MM.1S (cell line): ENCODE results near the gene SDHAF1.
A peak's percentile ranks its signal among the peaks of the same experiment; 100 is the strongest.

ENCODE experiments used
- DNase-seq: peaks from one replicate; pipeline ENCODE4 v3.0.0-alpha.2; 2015
- H2AFZ ChIP-seq: fragments of 300-600 bp; sonication (generic); 2 replicates; pipeline ENCODE4 v1.6.0; 2016; ENCODE audit warnings: antibody characterized with exemption, low read length
- H3F3A ChIP-seq: fragments of 300-600 bp; sonication (generic); 2 replicates; pipeline ENCODE4 v1.6.1; 2016; ENCODE audit warnings: mild to moderate bottlenecking, antibody characterized with exemption, low read length, moderate library complexity, mixed read lengths; ENCODE audit not compliant: insufficient read depth
- H3K27ac ChIP-seq: fragments of 300-600 bp; sonication (generic); 2 replicates; pipeline ENCODE4 v1.5.1; 2016; ENCODE audit warnings: mild to moderate bottlenecking, low read length
- H3K27me3 ChIP-seq: fragments of 300-600 bp; sonication (generic); replicated peaks from 2 replicates; pipeline ENCODE4 v1.6.0; 2016; ENCODE audit warnings: low read length; ENCODE audit not compliant: insufficient read depth
- H3K36me3 ChIP-seq: fragments of 300-600 bp; sonication (generic); replicated peaks from 2 replicates; pipeline ENCODE4 v1.6.1; 2016; ENCODE audit warnings: mild to moderate bottlenecking, low read length, mixed read lengths; ENCODE audit not compliant: insufficient read depth
- H3K4me1 ChIP-seq: fragments of 300-600 bp; sonication (generic); 2 replicates; pipeline ENCODE4 v1.6.1; 2016; ENCODE audit warnings: low read length, mixed read lengths
- H3K4me2 ChIP-seq: fragments of 300-600 bp; sonication (generic); 2 replicates; pipeline ENCODE4 v1.6.0; 2016; ENCODE audit warnings: low read depth, low read length
- H3K4me3 ChIP-seq: fragments of 300-600 bp; sonication (generic); 2 replicates; pipeline ENCODE4 v1.5.1; 2016; ENCODE audit warnings: low read length, mixed read lengths
- H3K79me2 ChIP-seq: fragments of 300-600 bp; sonication (generic); 2 replicates; pipeline ENCODE4 v1.6.1; 2016; ENCODE audit warnings: mixed run types, low read length, mixed read lengths
- H3K9ac ChIP-seq: fragments of 300-600 bp; sonication (generic); 2 replicates; pipeline ENCODE4 v1.6.1; 2016; ENCODE audit warnings: low read length, mixed read lengths
- H3K9me2 ChIP-seq: fragments of 300-600 bp; sonication (generic); replicated peaks from 2 replicates; pipeline ENCODE4 v1.6.1; 2016; ENCODE audit warnings: mild to moderate bottlenecking, low read length, mixed read lengths; ENCODE audit not compliant: insufficient read depth
- H3K9me3 ChIP-seq: fragments of 300-600 bp; sonication (generic); replicated peaks from 2 replicates; pipeline ENCODE4 v1.6.1; 2016; ENCODE audit warnings: mild to moderate bottlenecking, low read length, mixed read lengths; ENCODE audit not compliant: insufficient read depth
- H4K20me1 ChIP-seq: fragments of 300-600 bp; sonication (generic); 2 replicates; pipeline ENCODE4 v1.6.1; 2016; ENCODE audit warnings: mild to moderate bottlenecking, low read length, moderate library complexity, mixed read lengths; ENCODE audit not compliant: insufficient read depth
- EZH2 ChIP-seq: fragments of 300-600 bp; sonication (generic); optimal IDR thresholded peaks from 2 replicates; pipeline ENCODE3; 2017; ENCODE audit warnings: low read depth, mild to moderate bottlenecking, antibody characterized with exemption, low read length, mixed read lengths
- EZH2phosphoT487 ChIP-seq: fragments of 300-600 bp; sonication (generic); IDR thresholded peaks from 2 replicates; pipeline ENCODE4 v1.6.1; 2018; ENCODE audit warnings: antibody characterized with exemption, low read length
- TF ChIP-seq, protein P1 (sequence below): fragments of 300-600 bp; sonication (generic); IDR thresholded peaks from 2 replicates; pipeline ENCODE4 v1.5.1; 2016; ENCODE audit warnings: antibody characterized with exemption, low read length, mixed read lengths

The SDHAF1 gene

DNA sequence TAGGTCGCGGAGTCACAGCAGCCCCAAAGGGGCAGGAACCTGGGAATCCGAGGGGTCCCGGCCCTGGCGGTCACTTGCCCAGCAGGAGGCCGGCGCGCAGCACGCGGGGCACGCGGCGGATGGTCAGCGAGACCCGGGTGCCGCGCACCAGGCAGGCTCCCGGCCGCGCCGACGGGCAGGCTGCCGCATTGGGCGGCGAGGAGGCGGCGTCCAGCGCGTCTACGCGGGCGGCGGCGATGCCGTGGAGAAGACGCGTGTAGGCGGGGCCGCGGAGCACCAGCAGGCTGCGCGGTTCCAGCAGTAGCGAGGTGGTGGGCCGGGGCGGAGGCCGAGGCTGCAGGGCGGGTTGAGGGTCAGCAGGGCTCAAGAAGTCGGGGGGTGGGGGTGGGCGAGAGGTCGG lies 14.2 kb downstream of the SDHAF1 start:
- no peak overlapping the region for H3K27ac ChIP-seq
- no peak overlapping the region for H2AFZ ChIP-seq
- H3K9ac ChIP-seq, result no peak overlapping the region
- H3K4me2 ChIP-seq, result peak overlapping the region; percentile 29; the same call in 1 of the 2 replicates
- no peaks in the 10 kb centered on the region for H3K36me3 ChIP-seq
- peaks cover 9% of the 10 kb centered on the region for H3K79me2 ChIP-seq
- TF ChIP-seq EZH2, result no peak
- TF ChIP-seq EZH2phosphoT487, result no peak
- TF ChIP-seq, protein P1, sequence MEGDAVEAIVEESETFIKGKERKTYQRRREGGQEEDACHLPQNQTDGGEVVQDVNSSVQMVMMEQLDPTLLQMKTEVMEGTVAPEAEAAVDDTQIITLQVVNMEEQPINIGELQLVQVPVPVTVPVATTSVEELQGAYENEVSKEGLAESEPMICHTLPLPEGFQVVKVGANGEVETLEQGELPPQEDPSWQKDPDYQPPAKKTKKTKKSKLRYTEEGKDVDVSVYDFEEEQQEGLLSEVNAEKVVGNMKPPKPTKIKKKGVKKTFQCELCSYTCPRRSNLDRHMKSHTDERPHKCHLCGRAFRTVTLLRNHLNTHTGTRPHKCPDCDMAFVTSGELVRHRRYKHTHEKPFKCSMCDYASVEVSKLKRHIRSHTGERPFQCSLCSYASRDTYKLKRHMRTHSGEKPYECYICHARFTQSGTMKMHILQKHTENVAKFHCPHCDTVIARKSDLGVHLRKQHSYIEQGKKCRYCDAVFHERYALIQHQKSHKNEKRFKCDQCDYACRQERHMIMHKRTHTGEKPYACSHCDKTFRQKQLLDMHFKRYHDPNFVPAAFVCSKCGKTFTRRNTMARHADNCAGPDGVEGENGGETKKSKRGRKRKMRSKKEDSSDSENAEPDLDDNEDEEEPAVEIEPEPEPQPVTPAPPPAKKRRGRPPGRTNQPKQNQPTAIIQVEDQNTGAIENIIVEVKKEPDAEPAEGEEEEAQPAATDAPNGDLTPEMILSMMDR, result no peak
- no peaks in the 10 kb centered on the region for H3K9me2 ChIP-seq
- H3F3A ChIP-seq, result no peaks in the 10 kb centered on the region
- H4K20me1 ChIP-seq, result no peaks in the 10 kb centered on the region
- H3K4me1 ChIP-seq, result no peaks in the 10 kb centered on the region
- DNase-seq, result peak; percentile 31
- no peaks in the 10 kb centered on the region for H3K9me3 ChIP-seq
- no peak overlapping the region for H3K4me3 ChIP-seq
- no peaks in the 10 kb centered on the region for H3K27me3 ChIP-seq

DNA sequence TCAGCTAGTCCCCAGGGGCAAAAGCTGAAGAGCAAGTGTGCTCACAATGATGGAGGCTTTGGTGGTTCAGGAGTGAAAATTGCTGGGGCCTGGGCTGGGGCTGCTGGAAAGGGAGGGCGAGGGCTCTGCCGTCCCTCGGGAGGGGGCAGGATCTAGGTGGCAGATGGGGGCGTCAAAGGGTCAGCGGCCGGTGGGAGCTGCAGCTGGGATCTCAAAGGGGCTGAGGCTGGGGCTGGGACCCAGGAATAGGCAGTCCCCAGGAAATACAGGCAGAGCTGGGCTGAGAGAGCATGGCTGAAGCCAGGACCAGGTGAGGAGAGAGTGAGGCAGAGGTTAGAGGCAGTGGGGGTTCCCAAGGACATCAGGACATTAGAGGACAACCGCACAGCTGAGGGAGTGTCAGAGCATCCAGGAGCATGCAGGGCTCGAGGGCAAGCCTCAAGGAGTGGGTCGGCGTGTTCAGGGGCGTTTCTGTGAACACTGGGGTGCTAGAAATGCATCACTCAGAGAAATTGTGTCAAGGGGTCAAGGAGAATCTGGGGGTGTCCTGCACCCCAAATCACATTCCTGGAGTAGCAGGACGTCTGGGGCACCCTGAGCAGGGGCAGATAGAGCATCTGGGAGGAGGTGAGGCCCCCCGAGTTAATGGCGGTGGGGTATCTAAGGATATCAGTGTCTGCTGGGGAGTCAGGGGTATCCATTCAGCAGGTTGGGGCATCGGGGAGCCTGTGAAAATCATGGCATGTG lies 14.8 kb downstream of the SDHAF1 start:
- H3F3A ChIP-seq, result no peaks in the 10 kb centered on the region
- TF ChIP-seq EZH2, result no peak
- TF ChIP-seq EZH2phosphoT487, result no peak
- TF ChIP-seq, protein P1, result no peak
- no peak overlapping the region for H3K27ac ChIP-seq
- H3K27me3 ChIP-seq, result no peaks in the 10 kb centered on the region
- H4K20me1 ChIP-seq, result no peaks in the 10 kb centered on the region
- no peak overlapping the region for H2AFZ ChIP-seq
- no peak overlapping the region for H3K9ac ChIP-seq
- H3K79me2 ChIP-seq, result peaks cover 12% of the 10 kb centered on the region
- DNase-seq, result no peak
- peaks cover 1% of the 10 kb centered on the region for H3K4me1 ChIP-seq
- no peaks in the 10 kb centered on the region for H3K36me3 ChIP-seq
- no peaks in the 10 kb centered on the region for H3K9me3 ChIP-seq
- no peak overlapping the region for H3K4me3 ChIP-seq
- peak overlapping the region; percentile 29; the same call in 1 of the 2 replicates for H3K4me2 ChIP-seq
- H3K9me2 ChIP-seq, result no peaks in the 10 kb centered on the region

GRCh38 chr19:36010402-36010801 lies 15.4 kb downstream of the SDHAF1 start:
- H3K27me3 ChIP-seq, result no peaks in the 10 kb centered on the region
- TF ChIP-seq, protein P1, result no peak
- TF ChIP-seq EZH2 (no peak), EZH2phosphoT487 (no peak)
- H3K9ac ChIP-seq, result no peak overlapping the region
- no peak overlapping the region for H3K27ac ChIP-seq
- H3K4me3 ChIP-seq, result no peak overlapping the region
- no peak overlapping the region for H3K4me2 ChIP-seq
- no peaks in the 10 kb centered on the region for H4K20me1 ChIP-seq
- H3K4me1 ChIP-seq, result peaks cover 5% of the 10 kb centered on the region
- no peaks in the 10 kb centered on the region for H3F3A ChIP-seq
- H2AFZ ChIP-seq, result no peak overlapping the region
- H3K9me2 ChIP-seq, result no peaks in the 10 kb centered on the region
- no peaks in the 10 kb centered on the region for H3K36me3 ChIP-seq
- no peak for DNase-seq
- H3K9me3 ChIP-seq, result no peaks in the 10 kb centered on the region
- H3K79me2 ChIP-seq, result peaks cover 17% of the 10 kb centered on the region
